ENCODE results near the gene LCE7A.
A peak's percentile ranks its signal among the peaks of the same experiment; 100 is the strongest.

Gene LCE7A

DNA sequence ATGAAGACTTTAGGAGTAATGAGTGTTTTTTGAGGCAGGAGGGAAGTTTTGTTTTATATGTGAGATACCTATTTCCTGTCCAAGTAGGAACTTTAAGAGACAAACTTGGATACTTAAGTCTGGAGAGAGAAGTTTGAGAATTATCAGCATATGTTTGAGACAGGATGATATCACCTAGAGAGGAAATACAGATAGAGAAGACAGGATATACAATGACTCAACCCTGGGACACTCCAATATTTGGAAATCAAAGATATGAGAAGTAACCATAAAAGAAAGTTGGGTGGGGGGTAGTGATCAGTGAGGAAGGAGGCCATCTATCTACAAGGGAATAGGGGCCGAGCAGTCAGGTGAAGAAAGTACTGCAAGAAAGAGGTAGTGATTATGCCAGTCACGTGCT, 6.5 kb downstream of the LCE7A start:
- H3K4me3 Mint-ChIP-seq: no peak overlapping the region
- H3K4me1 Mint-ChIP-seq (ENCODE audit: low read depth in 2 of 2): no peaks in the 10 kb centered on the region
- peaks cover 0 to 5% of the 10 kb centered on the region in 2 donors for H3K27me3 Mint-ChIP-seq
- no peak for DNase-seq
- no peaks in the 10 kb centered on the region for H3K36me3 Mint-ChIP-seq (ENCODE audit: insufficient read depth)
- no peak overlapping the region for H3K27ac Mint-ChIP-seq
- ATAC-seq (replicated peaks): no peak
- H3K9me3 Mint-ChIP-seq: no peaks in the 10 kb centered on the region

DNA sequence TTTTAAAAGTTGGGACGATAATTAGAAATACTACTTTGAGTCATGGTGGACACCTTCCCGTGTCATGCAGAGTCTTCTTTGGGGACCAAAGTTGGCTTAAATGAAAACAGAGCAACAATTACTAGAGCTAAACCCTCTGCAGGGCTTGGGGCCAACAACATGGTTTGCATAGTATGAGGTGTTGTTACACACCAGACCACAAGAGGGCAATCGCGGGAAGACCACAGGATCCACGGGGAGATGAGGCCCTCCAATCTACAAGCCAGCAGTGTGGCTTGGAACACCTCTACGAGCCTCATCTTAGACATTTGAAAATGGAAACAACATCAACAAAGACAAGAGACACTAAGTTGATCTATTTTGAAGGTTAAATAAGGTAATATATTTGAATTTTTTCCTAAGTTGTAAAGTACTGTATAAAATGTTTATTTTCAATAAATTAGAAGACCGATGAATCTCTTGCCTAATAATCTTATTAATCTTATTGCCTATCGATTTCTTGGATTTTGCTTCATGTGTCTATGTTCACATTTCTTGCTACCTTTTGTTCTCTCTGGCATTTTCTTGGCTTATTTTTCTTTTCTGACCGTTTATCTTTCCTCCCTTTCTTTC, 10.1 kb downstream of the LCE7A start:
- Mint-ChIP-seq H3K36me3 (ENCODE audit: insufficient read depth) (no peaks in the 10 kb centered on the region), H3K27ac (no peak overlapping the region), H3K27me3 (peaks cover 0 to 18% of the 10 kb centered on the region in 2 donors), H3K9me3 (no peaks in the 10 kb centered on the region), H3K4me3 (no peak overlapping the region), H3K4me1 (ENCODE audit: low read depth in 2 of 2) (no peaks in the 10 kb centered on the region)
- peak; percentile 67 for ATAC-seq (replicated peaks)
- DNase-seq: peak; percentile 42 to 49 (median 43)

DNA sequence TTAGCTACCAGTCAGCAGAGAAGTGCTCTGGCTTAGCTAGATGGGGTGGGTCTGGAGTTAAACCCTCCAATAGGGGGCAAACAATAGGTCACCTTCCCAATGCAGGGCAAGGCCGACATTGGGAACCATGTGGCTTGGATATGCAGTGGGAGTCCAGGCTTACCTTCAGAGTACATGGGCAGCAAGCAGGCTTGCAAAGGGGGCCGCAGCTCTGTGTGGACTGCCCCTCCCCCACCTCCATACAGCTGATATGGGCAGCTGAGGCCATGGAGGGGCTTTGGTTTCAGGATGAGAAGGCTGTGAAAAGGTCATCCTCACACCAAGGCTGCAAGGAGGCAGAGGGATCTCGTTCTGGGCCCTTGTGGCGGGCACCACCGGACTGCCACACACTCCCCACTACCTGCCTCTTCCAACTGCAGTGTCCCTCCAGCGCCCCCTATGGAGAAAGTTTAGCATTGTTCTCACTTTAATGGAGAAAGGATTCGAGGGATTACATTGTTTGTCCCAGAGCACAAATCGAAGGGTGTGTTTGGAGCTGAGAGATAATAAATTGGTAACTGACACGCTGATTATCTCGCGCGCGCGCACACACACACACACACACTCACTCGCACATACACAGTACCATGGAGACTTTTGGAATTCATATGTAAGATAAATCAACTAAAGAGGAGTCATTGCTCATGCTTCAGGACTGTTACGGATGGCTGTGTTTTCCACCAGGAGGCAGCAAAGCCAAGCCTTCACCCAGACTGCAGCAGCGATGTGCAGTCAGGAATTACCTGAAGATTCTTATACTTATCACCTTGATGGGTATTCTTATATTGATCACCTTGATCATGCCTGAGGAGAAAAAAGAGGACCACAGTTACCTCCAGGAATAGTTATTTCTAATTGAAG, 11.3 kb downstream of the LCE7A start:
- H3K36me3 Mint-ChIP-seq (ENCODE audit: insufficient read depth): no peaks in the 10 kb centered on the region
- DNase-seq (no peak), ATAC-seq (replicated peaks) (no peak)
- peaks cover 0 to 26% of the 10 kb centered on the region in 2 donors for H3K27me3 Mint-ChIP-seq
- H3K4me1 Mint-ChIP-seq (ENCODE audit: low read depth in 2 of 2): no peaks in the 10 kb centered on the region
- no peak overlapping the region for H3K4me3 Mint-ChIP-seq
- H3K9me3 Mint-ChIP-seq: no peaks in the 10 kb centered on the region
- no peak overlapping the region for H3K27ac Mint-ChIP-seq

DNA sequence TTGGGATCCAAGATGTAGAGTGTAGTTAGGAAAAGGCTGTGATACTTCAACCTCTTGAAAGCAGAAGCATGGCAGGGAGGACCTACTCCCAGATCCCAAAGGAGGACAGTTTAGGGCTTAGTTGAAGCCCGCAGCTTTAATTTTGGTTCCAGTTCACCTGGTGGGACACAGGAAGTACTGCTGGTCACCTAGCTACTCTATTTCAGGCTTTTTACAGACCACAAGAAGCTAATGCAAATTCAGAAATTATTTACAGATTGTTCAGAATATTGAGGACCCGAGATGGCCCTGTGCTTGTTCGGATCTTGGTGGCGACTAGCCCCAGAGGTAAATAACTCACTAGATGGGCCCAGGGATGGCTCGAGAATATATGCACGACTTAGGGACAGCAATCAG, 11.9 kb downstream of the LCE7A start:
- no peak for DNase-seq
- Mint-ChIP-seq H3K27ac (no peak overlapping the region), H3K9me3 (no peaks in the 10 kb centered on the region), H3K4me1 (ENCODE audit: low read depth in 2 of 2) (no peaks in the 10 kb centered on the region), H3K36me3 (ENCODE audit: insufficient read depth) (no peaks in the 10 kb centered on the region), H3K27me3 (peaks cover 0 to 29% of the 10 kb centered on the region in 2 donors), H3K4me3 (no peak overlapping the region)
- no peak for ATAC-seq (replicated peaks)

DNA sequence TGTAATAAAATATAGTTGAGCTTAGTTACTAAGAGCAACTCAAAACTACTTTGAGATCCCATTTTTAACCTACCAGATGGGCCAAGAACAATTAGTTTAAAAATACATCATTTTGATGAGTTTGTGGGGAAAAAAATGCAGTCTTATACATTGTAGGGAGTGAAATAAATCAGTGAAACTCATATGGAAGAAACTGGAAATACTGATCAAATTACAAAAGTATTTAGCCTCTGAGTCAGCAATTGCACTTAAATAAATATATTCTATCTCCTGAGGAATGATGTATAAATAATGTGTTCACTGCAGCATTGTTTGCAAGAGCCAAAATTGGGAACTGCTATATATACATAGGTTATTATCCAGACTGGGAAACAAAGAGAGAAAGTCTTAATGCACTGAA, 13.7 kb downstream of the LCE7A start:
- H3K9me3 Mint-ChIP-seq: no peaks in the 10 kb centered on the region
- no peaks in the 10 kb centered on the region for H3K4me1 Mint-ChIP-seq (ENCODE audit: low read depth in 2 of 2)
- H3K4me3 Mint-ChIP-seq: no peak overlapping the region
- ATAC-seq (replicated peaks): no peak
- H3K36me3 Mint-ChIP-seq (ENCODE audit: insufficient read depth): no peaks in the 10 kb centered on the region
- H3K27me3 Mint-ChIP-seq: peaks cover 7 to 41% of the 10 kb centered on the region in 2 donors
- no peak for DNase-seq
- no peak overlapping the region for H3K27ac Mint-ChIP-seq

DNA sequence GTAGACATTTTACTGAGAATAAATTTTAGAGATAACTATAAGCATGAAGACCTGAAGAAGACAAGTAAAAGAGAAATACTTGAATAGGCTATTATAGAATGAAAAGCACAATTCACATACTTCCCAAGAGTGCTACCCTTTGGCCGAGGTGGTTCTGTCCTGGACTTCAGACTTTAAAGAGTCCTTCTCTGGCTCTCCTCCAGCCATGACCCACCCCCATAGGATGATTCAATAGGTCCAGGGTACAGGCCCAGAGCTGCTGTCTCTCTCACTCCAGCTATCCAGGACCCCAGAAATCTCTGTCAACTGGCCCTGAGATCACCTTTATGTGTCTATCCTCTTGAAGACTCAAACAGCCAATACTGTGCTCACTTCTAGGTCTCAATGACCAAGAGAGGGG, 17.0 kb downstream of the LCE7A start:
- Mint-ChIP-seq H3K36me3 (ENCODE audit: insufficient read depth) (no peaks in the 10 kb centered on the region), H3K4me3 (no peak overlapping the region), H3K4me1 (ENCODE audit: low read depth in 2 of 2) (no peaks in the 10 kb centered on the region), H3K27me3 (peaks cover 12 to 33% of the 10 kb centered on the region in 2 donors), H3K9me3 (no peaks in the 10 kb centered on the region), H3K27ac (no peak overlapping the region)
- DNase-seq (no peak), ATAC-seq (replicated peaks) (no peak)

DNA sequence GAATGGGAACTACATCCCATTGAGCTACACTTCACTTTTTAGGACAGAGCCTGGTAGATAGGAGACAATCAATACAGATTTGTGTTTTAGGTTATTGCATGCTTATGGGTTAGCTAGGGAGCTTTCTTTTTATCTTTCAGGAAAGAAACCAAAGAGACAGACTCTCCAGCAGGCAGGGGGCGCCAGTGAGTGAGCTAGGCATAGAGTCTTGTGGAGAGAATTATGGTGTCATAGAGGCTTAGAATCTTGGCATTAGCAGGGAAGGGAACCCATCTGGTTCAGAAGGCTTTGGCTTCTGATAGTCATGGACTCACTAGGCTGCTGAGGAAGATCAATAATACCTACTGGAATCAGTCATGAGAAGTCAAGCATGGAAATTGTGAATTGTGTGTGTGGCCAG, 18.2 kb downstream of the LCE7A start, which contains the start of gene SMCP:
Gene SMCP, plus strand, starts transcription at position 281 of the 400 bp plus-strand sequence. CDS start 6,101 bp downstream, outside the sequence.
- Mint-ChIP-seq H3K27ac (no peak within 1 kb of the TSS), H3K9me3 (no peaks in the 10 kb centered on the region), H3K27me3 (peaks cover 12 to 28% of the 10 kb centered on the region in 2 donors), H3K36me3 (ENCODE audit: insufficient read depth) (no peaks in the 10 kb centered on the region), H3K4me1 (ENCODE audit: low read depth in 2 of 2) (no peaks in the 10 kb centered on the region), H3K4me3 (no peak within 1 kb of the TSS)
- no peak for DNase-seq
- no peak for ATAC-seq (replicated peaks)

DNA sequence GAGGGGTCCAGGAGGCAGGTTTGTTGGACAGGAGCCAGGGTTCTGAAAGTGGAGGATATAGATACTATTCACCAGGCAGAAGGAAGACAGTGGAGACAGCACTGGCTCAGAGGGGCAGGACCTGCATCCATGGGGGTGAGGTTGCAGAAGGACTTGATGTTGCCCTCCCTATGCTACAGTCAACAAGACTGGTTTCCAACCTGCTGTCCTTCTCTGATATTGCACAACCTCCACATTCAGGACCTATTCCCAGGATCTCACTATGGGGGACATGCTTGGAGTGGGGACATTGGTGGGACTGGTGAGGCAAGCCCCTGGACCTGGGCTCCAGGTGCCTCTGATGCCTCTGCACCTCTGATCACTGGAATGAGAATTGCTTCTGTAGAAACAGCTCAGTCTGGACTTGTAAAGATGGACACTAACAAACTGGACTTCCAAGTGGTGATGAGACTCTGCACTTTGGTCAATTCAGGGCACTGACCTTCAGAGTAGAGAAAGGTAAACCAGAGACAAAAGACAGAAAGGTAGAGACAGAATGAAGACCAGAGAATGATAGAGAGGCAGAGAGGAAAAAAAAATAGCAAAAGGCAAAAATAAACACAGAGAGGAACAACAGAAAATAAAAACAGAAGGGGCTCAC, 19.9 kb downstream of the LCE7A start:
- DNase-seq (no peak), ATAC-seq (replicated peaks) (no peak)
- H3K27ac Mint-ChIP-seq: no peak overlapping the region
- no peaks in the 10 kb centered on the region for H3K9me3 Mint-ChIP-seq
- no peak overlapping the region for H3K4me3 Mint-ChIP-seq
- H3K27me3 Mint-ChIP-seq: peaks cover 16 to 34% of the 10 kb centered on the region in 2 donors
- H3K36me3 Mint-ChIP-seq (ENCODE audit: insufficient read depth): no peaks in the 10 kb centered on the region
- no peaks in the 10 kb centered on the region for H3K4me1 Mint-ChIP-seq (ENCODE audit: low read depth in 2 of 2)

DNA sequence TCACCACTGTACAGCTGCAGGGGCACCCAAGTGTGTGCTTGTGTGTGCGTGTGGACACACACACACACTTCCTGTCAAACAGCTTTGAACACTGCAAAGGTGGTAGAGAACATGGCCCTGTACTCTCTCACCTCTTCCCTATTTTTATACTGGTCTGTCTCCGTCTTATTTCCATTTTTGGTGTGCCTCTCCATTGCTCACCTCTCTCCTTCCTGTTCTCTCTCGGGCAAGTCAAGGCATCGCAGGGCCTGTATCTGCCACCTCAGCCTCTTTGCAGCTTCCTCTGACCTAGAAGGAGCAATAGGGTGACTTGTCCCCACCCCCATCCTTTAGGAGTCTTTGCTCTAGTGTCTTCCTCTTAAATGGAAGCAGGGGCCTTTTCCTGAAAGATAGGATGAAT, 20.5 kb downstream of the LCE7A start:
- Mint-ChIP-seq H3K4me1 (ENCODE audit: low read depth in 2 of 2) (no peaks in the 10 kb centered on the region), H3K4me3 (no peak overlapping the region), H3K36me3 (ENCODE audit: insufficient read depth) (no peaks in the 10 kb centered on the region), H3K9me3 (no peaks in the 10 kb centered on the region), H3K27ac (no peak overlapping the region), H3K27me3 (peaks cover 16 to 27% of the 10 kb centered on the region in 2 donors)
- no peak for ATAC-seq (replicated peaks)
- no peak for DNase-seq

DNA sequence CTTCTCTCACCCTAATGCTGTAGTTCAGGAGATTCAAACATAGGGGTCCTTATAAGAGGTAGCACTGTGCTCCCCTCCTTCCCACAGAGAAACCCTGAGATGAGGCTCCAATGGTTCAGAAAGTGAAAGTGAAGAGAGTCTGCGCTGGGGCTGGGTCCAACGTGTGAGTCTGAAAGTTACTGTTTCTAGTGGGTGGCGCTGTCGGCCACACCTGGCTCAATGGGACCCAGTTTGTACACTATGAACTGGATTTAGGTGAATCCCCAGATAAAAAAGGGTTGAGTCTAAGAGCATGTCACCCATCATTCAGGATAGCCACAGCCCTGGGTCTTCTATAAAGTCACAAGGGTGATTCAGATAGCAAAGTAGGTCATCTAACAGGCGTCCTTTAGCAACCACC, 21.1 kb downstream of the LCE7A start:
- Mint-ChIP-seq H3K27me3 (peaks cover 16 to 23% of the 10 kb centered on the region in 2 donors), H3K9me3 (no peaks in the 10 kb centered on the region), H3K27ac (no peak overlapping the region), H3K4me3 (no peak overlapping the region), H3K36me3 (ENCODE audit: insufficient read depth) (no peaks in the 10 kb centered on the region), H3K4me1 (ENCODE audit: low read depth in 2 of 2) (no peaks in the 10 kb centered on the region)
- DNase-seq: no peak
- peak; percentile 40 for ATAC-seq (replicated peaks)

DNA sequence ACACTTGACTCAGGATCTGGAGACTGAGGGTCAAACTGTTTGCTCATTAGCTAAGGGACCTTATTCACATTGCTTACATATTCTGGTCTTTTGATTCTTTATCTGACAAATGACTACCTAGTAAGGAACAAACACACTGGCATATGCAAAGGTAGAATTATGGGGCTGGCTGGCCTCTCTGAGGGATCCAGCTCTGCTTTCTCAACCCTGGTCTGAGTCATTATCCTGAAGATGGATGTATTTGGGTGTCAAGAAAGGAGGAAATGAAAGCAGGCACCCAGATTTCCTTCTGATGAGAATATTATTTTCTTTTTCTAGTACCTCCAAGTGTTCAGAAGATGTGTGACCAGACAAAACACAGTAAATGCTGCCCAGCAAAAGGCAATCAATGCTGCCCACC, 24.3 kb downstream of the LCE7A start:
- ATAC-seq (replicated peaks): no peak
- Mint-ChIP-seq H3K27ac (no peak overlapping the region), H3K36me3 (ENCODE audit: insufficient read depth) (no peaks in the 10 kb centered on the region), H3K4me3 (no peak overlapping the region), H3K4me1 (ENCODE audit: low read depth in 2 of 2) (no peaks in the 10 kb centered on the region), H3K9me3 (no peaks in the 10 kb centered on the region), H3K27me3 (peaks cover 13 to 14% of the 10 kb centered on the region in 2 donors)
- DNase-seq: no peak

DNA sequence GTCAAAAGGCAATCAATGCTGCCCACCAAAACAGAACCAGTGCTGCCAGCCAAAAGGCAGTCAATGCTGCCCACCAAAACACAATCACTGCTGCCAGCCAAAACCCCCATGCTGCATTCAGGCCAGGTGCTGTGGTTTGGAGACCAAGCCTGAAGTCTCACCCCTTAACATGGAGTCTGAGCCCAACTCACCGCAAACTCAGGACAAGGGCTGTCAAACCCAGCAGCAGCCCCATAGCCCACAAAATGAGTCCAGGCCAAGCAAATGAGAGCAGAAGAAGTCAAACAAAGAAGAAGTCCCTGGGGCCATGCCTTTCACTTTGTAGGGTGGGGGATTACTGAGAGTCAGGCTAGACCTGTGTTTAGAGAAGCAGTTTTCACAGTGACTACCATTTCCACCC, 24.7 kb downstream of the LCE7A start:
- Mint-ChIP-seq H3K27me3 (peaks cover 14 to 15% of the 10 kb centered on the region in 2 donors), H3K27ac (no peak overlapping the region)
- no peak for DNase-seq

DNA sequence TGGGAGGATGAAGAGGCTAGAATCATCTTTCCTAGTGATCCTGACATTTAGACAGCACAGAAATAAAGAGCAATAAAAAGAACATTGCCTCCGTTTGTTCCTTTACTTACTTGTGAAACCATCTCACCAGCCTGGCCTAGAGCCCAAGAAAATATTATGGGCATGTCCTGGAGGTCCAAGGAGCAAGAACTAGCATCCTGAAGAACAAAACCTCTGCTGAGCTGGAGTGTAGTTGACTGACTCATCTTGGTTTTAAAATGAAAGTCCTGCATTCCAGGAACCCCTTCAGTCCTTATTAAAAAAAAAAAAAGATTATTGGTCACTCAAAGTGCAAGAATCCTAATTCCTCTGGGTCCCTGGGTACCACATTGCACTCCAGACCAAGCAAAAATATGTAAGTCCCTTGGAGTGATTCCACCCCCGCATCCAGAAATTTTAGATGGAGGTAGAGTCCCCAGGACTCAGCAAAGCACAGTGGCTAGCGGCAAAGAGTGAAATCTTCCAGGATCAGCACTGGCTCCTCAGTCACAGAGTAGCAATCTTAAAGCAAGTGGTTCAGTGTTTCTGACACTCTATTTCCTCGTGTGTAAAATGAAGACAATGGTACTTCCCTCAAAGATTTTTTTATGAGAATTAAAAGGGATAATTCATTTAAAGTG, 25.3 kb downstream of the LCE7A start:
- Mint-ChIP-seq H3K27me3 (peaks cover 15 to 19% of the 10 kb centered on the region in 2 donors), H3K4me3 (no peak overlapping the region), H3K9me3 (no peaks in the 10 kb centered on the region), H3K27ac (no peak overlapping the region), H3K4me1 (ENCODE audit: low read depth in 2 of 2) (no peaks in the 10 kb centered on the region), H3K36me3 (ENCODE audit: insufficient read depth) (no peaks in the 10 kb centered on the region)
- ATAC-seq (replicated peaks) (no peak), DNase-seq (no peak)

More for the DNA sequence above, 24.7 kb downstream of the LCE7A start:
- Mint-ChIP-seq H3K4me1 (ENCODE audit: low read depth in 2 of 2) (no peaks in the 10 kb centered on the region), H3K4me3 (no peak overlapping the region), H3K9me3 (no peaks in the 10 kb centered on the region), H3K36me3 (ENCODE audit: insufficient read depth) (no peaks in the 10 kb centered on the region)
- ATAC-seq (replicated peaks): no peak

All from effector memory CD8-positive, alpha-beta T cell (primary cell).